T-helper 1 cell treated with Interleukin-12 subunit alpha and Interleukin-12 subunit beta and Interleukin-4 antibody, amounts not matched to agents 30 μg/mL and 1 μg/mL, for 36 hours (primary cell): ENCODE results near the gene FMN2.
"Not testable (repeated sequence)": the region's sequence is repeated elsewhere in the genome, so short reads cannot be mapped to it uniquely, and the experiment has no call there.

Source experiments
- H3K27ac Mint-ChIP-seq: one replicate; pipeline ENCODE4 v1.8.0; 2021; ENCODE audit warnings: mild to moderate bottlenecking, mixed read lengths
- H3K27me3 Mint-ChIP-seq: one replicate; pipeline ENCODE4 v1.8.0; 2021; ENCODE audit warnings: low read depth, mixed read lengths
- H3K36me3 Mint-ChIP-seq: one replicate; pipeline ENCODE4 v1.8.0; 2021; ENCODE audit warnings: low read depth, mixed read lengths
- H3K4me1 Mint-ChIP-seq: one replicate; pipeline ENCODE4 v1.8.0; 2021; ENCODE audit warnings: low read depth, mixed read lengths
- H3K4me3 Mint-ChIP-seq: one replicate; pipeline ENCODE4 v1.8.0; 2021; ENCODE audit warnings: mild to moderate bottlenecking, moderate library complexity, mixed read lengths
- H3K9me3 Mint-ChIP-seq: one replicate; pipeline ENCODE4 v1.8.0; 2021; ENCODE audit warnings: mixed read lengths

The FMN2 gene

GRCh38 chr1:240255922-240256321 is 164.2 kb downstream of the FMN2 start:
- peaks cover 20% of the 10 kb centered on the region for H3K9me3 Mint-ChIP-seq
- no peaks in the 10 kb centered on the region for H3K4me1 Mint-ChIP-seq
- no peaks in the 10 kb centered on the region for H3K27me3 Mint-ChIP-seq
- H3K27ac Mint-ChIP-seq, result no peak overlapping the region
- no peak overlapping the region for H3K4me3 Mint-ChIP-seq
- H3K36me3 Mint-ChIP-seq, result peaks cover 4% of the 10 kb centered on the region

- Mint-ChIP-seq H3K36me3 (peaks cover 4% of the 10 kb centered on the region), H3K4me1 (no peaks in the 10 kb centered on the region), H3K4me3 (no peak overlapping the region), H3K27ac (no peak overlapping the region), H3K27me3 (no peaks in the 10 kb centered on the region), H3K9me3 (peaks cover 20% of the 10 kb centered on the region)
Observed at GRCh38 chr1:240256836-240257503, 165.3 kb downstream of the FMN2 start.

- Mint-ChIP-seq H3K4me3 (no peak overlapping the region), H3K4me1 (no peaks in the 10 kb centered on the region), H3K36me3 (peaks cover under 1% of the 10 kb centered on the region), H3K27me3 (no peaks in the 10 kb centered on the region), H3K27ac (no peak overlapping the region), H3K9me3 (peaks cover 18% of the 10 kb centered on the region)
Observed at GRCh38 chr1:240258910-240259309, 167.2 kb downstream of the FMN2 start.

GRCh38 chr1:240264494-240264893 is 172.8 kb downstream of the FMN2 start:
- not testable (repeated sequence) for H3K36me3 Mint-ChIP-seq, H3K4me3 Mint-ChIP-seq, H3K4me1 Mint-ChIP-seq, H3K27ac Mint-ChIP-seq, H3K27me3 Mint-ChIP-seq
- peaks cover 14% of the 10 kb centered on the region for H3K9me3 Mint-ChIP-seq

- Mint-ChIP-seq H3K4me1 (no peaks in the 10 kb centered on the region), H3K27ac (no peak overlapping the region), H3K36me3 (no peaks in the 10 kb centered on the region), H3K4me3 (no peak overlapping the region), H3K27me3 (no peaks in the 10 kb centered on the region), H3K9me3 (peaks cover 8% of the 10 kb centered on the region)
Observed at GRCh38 chr1:240271081-240271480, 179.4 kb downstream of the FMN2 start.

GRCh38 chr1:240274569-240274968 is 182.9 kb downstream of the FMN2 start:
- H3K4me3 Mint-ChIP-seq, result no peak overlapping the region
- H3K27me3 Mint-ChIP-seq, result no peaks in the 10 kb centered on the region
- H3K9me3 Mint-ChIP-seq, result peaks cover 8% of the 10 kb centered on the region
- H3K4me1 Mint-ChIP-seq, result no peaks in the 10 kb centered on the region
- H3K27ac Mint-ChIP-seq, result no peak overlapping the region
- no peaks in the 10 kb centered on the region for H3K36me3 Mint-ChIP-seq

- not testable (repeated sequence) for H3K4me3 Mint-ChIP-seq, H3K27ac Mint-ChIP-seq, H3K9me3 Mint-ChIP-seq, H3K4me1 Mint-ChIP-seq, H3K36me3 Mint-ChIP-seq, H3K27me3 Mint-ChIP-seq
Observed at GRCh38 chr1:240275219-240275618, 183.5 kb downstream of the FMN2 start.

- H3K4me3 Mint-ChIP-seq, result no peak overlapping the region
- no peak overlapping the region for H3K27ac Mint-ChIP-seq
- H3K4me1 Mint-ChIP-seq, result no peaks in the 10 kb centered on the region
- H3K27me3 Mint-ChIP-seq, result no peaks in the 10 kb centered on the region
- no peaks in the 10 kb centered on the region for H3K36me3 Mint-ChIP-seq
- peaks cover 8% of the 10 kb centered on the region for H3K9me3 Mint-ChIP-seq
Observed at GRCh38 chr1:240278082-240278481, 186.4 kb downstream of the FMN2 start.

GRCh38 chr1:240280560-240281322 is 189.1 kb downstream of the FMN2 start:
- Mint-ChIP-seq H3K27ac (no peak overlapping the region), H3K4me3 (no peak overlapping the region), H3K4me1 (no peaks in the 10 kb centered on the region), H3K27me3 (no peaks in the 10 kb centered on the region), H3K9me3 (no peaks in the 10 kb centered on the region), H3K36me3 (no peaks in the 10 kb centered on the region)

GRCh38 chr1:240282061-240282830 is 190.6 kb downstream of the FMN2 start:
- no peaks in the 10 kb centered on the region for H3K4me1 Mint-ChIP-seq
- no peaks in the 10 kb centered on the region for H3K9me3 Mint-ChIP-seq
- no peak overlapping the region for H3K27ac Mint-ChIP-seq
- no peak overlapping the region for H3K4me3 Mint-ChIP-seq
- H3K27me3 Mint-ChIP-seq, result no peaks in the 10 kb centered on the region
- H3K36me3 Mint-ChIP-seq, result no peaks in the 10 kb centered on the region

- H3K36me3 Mint-ChIP-seq, result no peaks in the 10 kb centered on the region
- no peak overlapping the region for H3K4me3 Mint-ChIP-seq
- H3K27ac Mint-ChIP-seq, result no peak overlapping the region
- no peaks in the 10 kb centered on the region for H3K4me1 Mint-ChIP-seq
- no peaks in the 10 kb centered on the region for H3K27me3 Mint-ChIP-seq
- no peaks in the 10 kb centered on the region for H3K9me3 Mint-ChIP-seq
Observed at GRCh38 chr1:240284656-240285414, 193.2 kb downstream of the FMN2 start.

GRCh38 chr1:240285540-240285939 is 193.9 kb downstream of the FMN2 start:
- Mint-ChIP-seq H3K27ac (no peak overlapping the region), H3K4me1 (no peaks in the 10 kb centered on the region), H3K4me3 (no peak overlapping the region), H3K9me3 (no peaks in the 10 kb centered on the region), H3K27me3 (no peaks in the 10 kb centered on the region), H3K36me3 (no peaks in the 10 kb centered on the region)

GRCh38 chr1:240287722-240288121 is 196.0 kb downstream of the FMN2 start:
- Mint-ChIP-seq H3K27me3 (no peaks in the 10 kb centered on the region), H3K4me3 (no peak overlapping the region), H3K4me1 (no peaks in the 10 kb centered on the region), H3K27ac (no peak overlapping the region), H3K36me3 (no peaks in the 10 kb centered on the region), H3K9me3 (no peaks in the 10 kb centered on the region)

- H3K4me1 Mint-ChIP-seq, result no peaks in the 10 kb centered on the region
- H3K4me3 Mint-ChIP-seq, result no peak overlapping the region
- no peaks in the 10 kb centered on the region for H3K27me3 Mint-ChIP-seq
- no peaks in the 10 kb centered on the region for H3K36me3 Mint-ChIP-seq
- no peak overlapping the region for H3K27ac Mint-ChIP-seq
- no peaks in the 10 kb centered on the region for H3K9me3 Mint-ChIP-seq
Observed at GRCh38 chr1:240293706-240294105, 202.0 kb downstream of the FMN2 start.
